HG03469 (cell line): Measurements from ENCODE around the gene PHACTR4.
"Not testable (repeated sequence)": the region's sequence is repeated elsewhere in the genome, so short reads cannot be mapped to it uniquely, and the experiment has no call there.

ENCODE experiments used
- ATAC-seq: cut with Tn5 transposase; IDR thresholded peaks from one replicate; pipeline ENCODE4 v1.9.1; 2021; ENCODE audit warnings: mild to moderate bottlenecking, moderate library complexity, moderate number of reproducible peaks; ENCODE audit not compliant: unreplicated experiment

The PHACTR4 gene

GRCh38 chr1:28428012-28428411, 58.5 kb downstream of the PHACTR4 start:
- ATAC-seq, result no peak

GRCh38 chr1:28428990-28429520, 59.5 kb downstream of the PHACTR4 start:
- ATAC-seq, result no peak

DNA sequence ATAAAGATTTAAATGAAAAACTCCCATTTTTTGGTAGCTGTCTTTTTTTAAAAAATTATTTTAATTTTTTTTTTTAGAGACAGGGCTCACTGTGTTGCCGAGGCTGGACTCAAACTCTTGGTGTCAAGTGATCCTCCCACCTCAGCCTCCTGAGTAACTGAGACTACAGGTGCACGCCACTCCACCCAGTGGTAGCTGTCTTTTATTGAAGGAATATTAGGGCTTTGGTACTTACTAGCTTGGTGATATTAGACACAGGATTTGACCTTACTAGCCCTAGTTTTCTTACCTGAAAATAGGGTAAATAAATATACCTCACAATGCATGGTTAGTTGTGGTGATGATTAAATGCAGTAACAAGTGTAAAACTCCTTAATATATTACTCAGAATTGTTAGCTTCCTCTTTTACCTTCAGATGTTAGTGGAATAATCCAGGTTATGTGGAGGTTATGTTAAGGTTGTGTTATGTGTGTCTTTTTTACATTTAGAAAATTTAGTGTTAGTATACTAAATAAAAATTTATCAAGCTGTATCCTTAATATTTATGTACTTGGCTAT, 66.8 kb downstream of the PHACTR4 start:
- ATAC-seq, result no peak

- ATAC-seq, result no peak
Measured at GRCh38 chr1:28437264-28437923, 67.9 kb downstream of the PHACTR4 start.

DNA sequence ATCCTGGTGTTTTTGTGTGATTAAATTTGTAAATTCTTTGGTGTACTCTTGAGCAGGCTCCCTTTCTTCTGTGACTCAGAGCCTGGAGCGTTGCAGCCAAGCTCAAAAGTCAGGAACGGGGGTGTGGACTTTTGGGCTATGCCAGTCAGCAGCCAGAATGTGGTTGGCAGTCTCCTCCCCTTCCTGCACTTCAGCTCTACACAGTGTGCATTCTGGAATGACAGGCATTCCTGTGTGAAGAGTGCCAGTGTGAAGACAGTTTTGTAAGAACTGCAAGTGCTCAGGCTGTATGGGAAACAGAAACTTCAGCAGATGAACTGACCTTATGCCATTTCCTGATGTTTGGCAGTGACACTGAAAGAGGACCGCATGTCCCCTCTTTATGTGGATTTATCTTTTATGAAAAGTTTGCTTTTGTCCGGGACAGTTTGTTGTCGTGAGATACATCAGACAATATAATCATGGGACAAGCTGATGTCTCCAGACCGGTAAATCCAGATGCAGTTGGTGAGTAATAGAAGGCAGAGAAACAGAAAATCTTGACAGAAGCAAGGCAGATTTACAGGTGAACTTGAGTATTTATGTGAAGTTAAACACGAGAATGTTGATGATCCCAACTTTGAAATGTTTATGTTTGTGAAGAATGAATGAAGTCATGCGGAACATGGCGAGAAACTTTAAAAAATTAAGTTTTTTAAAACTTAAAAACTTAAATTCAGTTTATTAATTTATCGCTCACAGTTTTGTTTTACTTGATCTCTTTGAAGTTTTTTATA, 68.6 kb downstream of the PHACTR4 start:
- ATAC-seq, result no peak

DNA sequence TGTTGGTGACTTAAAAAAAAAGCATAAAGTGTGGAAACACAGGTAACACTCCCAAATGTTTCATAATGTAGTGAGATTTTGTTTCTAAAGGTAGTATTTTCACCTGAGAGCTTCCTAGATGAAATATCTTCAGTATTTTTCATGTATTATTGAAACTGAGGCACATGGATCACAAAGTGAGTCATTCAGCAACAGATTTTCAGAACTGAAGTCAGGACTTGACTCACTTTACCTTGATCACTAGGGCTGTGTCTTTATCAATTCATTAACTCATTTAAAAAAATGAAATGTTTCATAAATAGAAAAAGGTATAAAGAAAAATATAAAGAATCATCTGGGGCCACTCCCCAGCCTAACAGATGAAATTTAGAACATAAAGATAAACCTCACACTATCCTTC, 69.8 kb downstream of the PHACTR4 start:
- ATAC-seq, result no peak

GRCh38 chr1:28441674-28442073, 72.1 kb downstream of the PHACTR4 start:
- no peak for ATAC-seq

DNA sequence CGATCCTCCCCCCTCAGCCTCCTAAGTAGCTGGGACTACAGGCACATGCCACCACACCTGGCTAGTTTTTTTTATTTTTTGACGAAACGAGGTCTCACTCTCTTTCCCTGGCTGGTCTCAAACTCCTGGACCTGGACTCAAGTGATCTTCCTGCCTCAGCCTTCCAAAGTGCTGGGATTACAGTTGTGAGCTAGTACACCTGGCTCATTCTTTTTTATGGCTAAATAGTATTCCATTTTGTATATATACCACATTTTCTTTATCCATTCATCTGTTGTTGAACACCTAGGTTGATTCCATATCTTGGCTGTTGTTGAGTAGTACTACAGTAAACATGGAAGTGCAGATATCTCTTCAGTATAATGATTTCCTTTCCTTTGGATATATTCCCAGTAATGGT, 74.0 kb downstream of the PHACTR4 start:
- ATAC-seq, result no peak

- no peak for ATAC-seq
Measured at GRCh38 chr1:28447679-28448078, 78.1 kb downstream of the PHACTR4 start.

DNA sequence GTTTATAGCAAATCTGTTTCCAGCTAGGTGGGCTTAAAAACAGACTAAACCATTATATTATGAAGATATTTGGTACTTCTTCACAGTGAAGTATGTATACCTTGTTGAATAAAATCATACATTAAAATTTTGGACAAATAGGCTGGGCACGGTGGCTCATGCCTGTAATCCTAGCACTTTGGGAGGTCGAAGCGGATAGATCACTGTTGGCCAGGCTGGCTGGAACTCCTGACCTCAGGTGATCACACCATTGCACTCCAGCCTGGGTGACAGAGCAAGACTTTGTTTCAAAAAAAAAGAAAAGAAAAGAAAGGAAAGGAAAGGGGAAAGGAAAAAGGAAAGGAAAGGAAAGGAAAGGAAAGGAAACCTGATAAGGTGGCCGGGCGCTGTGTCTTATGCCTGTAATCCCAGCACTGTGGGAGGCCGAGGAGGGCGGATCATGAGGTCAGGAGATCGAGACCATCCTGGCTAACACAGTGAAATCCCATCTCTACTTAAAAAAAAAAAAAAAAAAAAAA, 78.6 kb downstream of the PHACTR4 start:
- not testable (repeated sequence) for ATAC-seq

- ATAC-seq, result no peak
Measured at GRCh38 chr1:28449904-28450303, 80.4 kb downstream of the PHACTR4 start.

DNA sequence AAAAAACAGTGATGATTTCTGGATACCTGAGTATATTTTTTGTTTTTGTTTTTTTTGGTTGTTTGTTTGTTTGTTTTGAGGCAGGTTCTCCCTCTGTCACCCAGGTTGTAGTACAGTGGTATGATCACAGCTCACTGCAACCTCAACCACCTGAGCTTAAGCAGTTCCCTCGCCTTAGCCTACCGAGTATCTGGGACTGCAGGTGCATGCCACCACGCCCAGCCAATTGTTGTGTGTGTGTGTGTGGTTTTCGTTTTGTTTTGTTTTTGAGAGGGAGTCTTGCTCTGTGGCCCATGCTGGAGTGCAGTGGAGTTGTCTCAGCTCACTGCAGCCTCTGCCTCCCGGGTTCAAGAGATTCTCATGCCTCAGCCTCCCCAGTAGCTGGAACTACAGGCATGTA, 81.0 kb downstream of the PHACTR4 start:
- ATAC-seq, result no peak

GRCh38 chr1:28451011-28451410, 81.5 kb downstream of the PHACTR4 start:
- no peak for ATAC-seq

- ATAC-seq, result no peak
Measured at GRCh38 chr1:28456078-28456477, 86.5 kb downstream of the PHACTR4 start.

GRCh38 chr1:28457678-28458077, 88.1 kb downstream of the PHACTR4 start:
- no peak for ATAC-seq

- no peak for ATAC-seq
Measured at GRCh38 chr1:28458237-28459228, 89.0 kb downstream of the PHACTR4 start.

DNA sequence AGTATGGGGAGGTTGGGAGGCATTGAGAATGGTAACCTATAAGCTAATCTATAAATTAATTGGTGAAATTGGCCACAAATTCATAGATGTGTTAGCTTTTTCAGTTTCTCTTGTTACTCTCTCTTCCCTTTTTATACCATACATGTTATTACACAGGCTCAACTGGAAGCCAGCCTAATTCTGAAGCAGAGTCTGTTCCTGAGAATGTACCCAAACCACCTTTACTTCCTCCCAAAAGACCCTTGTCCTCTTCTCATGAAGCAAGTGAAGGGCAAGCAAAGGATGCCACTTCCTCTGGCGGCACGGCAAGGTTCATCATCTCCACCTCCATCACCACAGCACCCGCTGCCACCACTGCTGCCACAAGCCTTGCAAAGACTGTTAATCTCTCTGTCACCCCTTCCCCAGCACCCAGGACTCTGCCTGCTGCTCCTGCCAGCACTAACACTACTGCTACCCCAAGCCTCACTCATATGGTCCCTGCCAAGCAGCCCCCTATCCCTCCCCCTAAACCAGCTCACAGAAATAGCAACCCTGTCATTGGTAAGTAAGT, 96.8 kb downstream of the PHACTR4 start:
- ATAC-seq, result no peak

GRCh38 chr1:28470146-28470545, 100.6 kb downstream of the PHACTR4 start:
- no peak for ATAC-seq

DNA sequence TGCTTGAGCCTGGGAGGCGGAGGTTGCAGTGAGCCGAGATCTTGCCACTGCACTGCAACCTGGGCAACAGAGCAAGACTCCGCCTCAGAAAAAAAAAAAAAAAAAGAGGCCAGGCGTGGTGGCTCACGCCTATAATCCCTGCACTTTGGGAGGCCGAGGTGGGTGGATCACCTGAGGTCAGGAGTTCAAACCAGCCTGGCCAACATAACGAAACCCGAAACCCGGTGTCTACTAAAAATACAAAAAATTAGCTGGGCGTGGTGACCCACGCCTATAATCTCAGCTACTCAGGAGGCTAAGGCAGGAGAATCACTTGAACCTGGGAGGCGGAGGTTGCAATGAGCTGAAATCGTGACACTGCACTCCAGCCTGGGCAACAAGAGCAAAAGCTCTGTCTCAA, 110.0 kb downstream of the PHACTR4 start:
- ATAC-seq, result not testable (repeated sequence)

- ATAC-seq, result no peak
Measured at GRCh38 chr1:28480308-28480707, 110.8 kb downstream of the PHACTR4 start.
